K562 (cell line): ENCODE measurements around the gene GRIK3. TPM values are rescaled to one million over a fixed set of nuclear protein-coding genes. Genes with fewer than 3 reads are reported as not detected.

Experiments
- DMBX1 ChIP-seq: fragments of 250-450 bp; sonication (Bioruptor Pico); IDR thresholded peaks from 2 replicates; pipeline ENCODE4 v1.8.0; 2022; ENCODE audit warnings: inconsistent platforms, mild to moderate bottlenecking, moderate library complexity, borderline replicate concordance
- EP400 ChIP-seq: fragments of 450-650 bp; IDR thresholded peaks from 2 replicates; pipeline ENCODE4 v1.6.1; 2017; ENCODE audit warnings: antibody characterized with exemption, mild to moderate bottlenecking, moderate library complexity
- GTF2E2 ChIP-seq: fragments of 200-800 bp; sonication (Bioruptor generic); IDR thresholded peaks from 2 replicates; pipeline ENCODE4 v1.6.1; 2016; ENCODE audit warnings: missing genetic modification characterization, missing compliant biosample characterization
- MIER1 ChIP-seq: fragments of 450-650 bp; IDR thresholded peaks from 2 replicates; pipeline ENCODE4 v1.6.1; 2016; ENCODE audit warnings: antibody characterized with exemption, mild to moderate bottlenecking, low read depth
- POLR2A ChIP-seq: fragments of 450-650 bp; conservative IDR thresholded peaks from 2 replicates; pipeline ENCODE4 v1.6.1; 2016
- RBM14 ChIP-seq: fragments of 200-400 bp; formaldehyde crosslinking; IDR thresholded peaks from 2 replicates; pipeline ENCODE4 v1.6.1; 2018; ENCODE audit warnings: low read depth, mild to moderate bottlenecking, low read length, moderate library complexity, borderline replicate concordance; ENCODE audit not compliant: insufficient read depth
- RBM17 ChIP-seq: fragments of 200-400 bp; formaldehyde crosslinking; IDR thresholded peaks from 2 replicates; pipeline ENCODE4 v1.6.1; 2017; ENCODE audit warnings: low read depth, mild to moderate bottlenecking, low read length, borderline replicate concordance
- SPI1 ChIP-seq: IDR thresholded peaks from 2 replicates; pipeline ENCODE4 v1.6.1; 2011; ENCODE audit warnings: low read depth, low read length, control low read depth, borderline replicate concordance
- TBL1XR1 ChIP-seq, 2 experiments: IDR thresholded peaks; 2 replicates each; pipeline ENCODE4 v1.6.1; 2012; ENCODE audit warnings: improper control_type of control experiment in 2 of 2, low read length in 2 of 2, mild to moderate bottlenecking in 1 of 2
- U2AF2 ChIP-seq: fragments of 200-400 bp; formaldehyde crosslinking; optimal IDR thresholded peaks from 2 replicates; pipeline ENCODE3; 2017; ENCODE audit warnings: low read depth, mild to moderate bottlenecking, low read length
- ZNF561 ChIP-seq: fragments of 450-650 bp; formaldehyde crosslinking; conservative IDR thresholded peaks from 2 replicates; pipeline ENCODE4 v1.4.0; 2020; ENCODE audit warnings: mild to moderate bottlenecking, moderate library complexity
- ZNF695 ChIP-seq: fragments of 450-650 bp; formaldehyde crosslinking; IDR thresholded peaks from 2 replicates; pipeline ENCODE4 v1.4.0; 2020; ENCODE audit warnings: mild to moderate bottlenecking, moderate library complexity
- polyA plus RNA-seq, 8 experiments: library from polyadenylated mRNA; depleted of rRNA in 4 of 8; stranded (reverse) in 5 of 8; unstranded in 3 of 8; fragments of >200 nt; fragmentation: Nextera tagmentation in 2 of 8; fragmentation: Illumina TruSeq in 1 of 8; extraction: Ambion mirVana in 2 of 8; extraction: Trizol in 1 of 8; gene quantifications; 2 replicates each; pipeline versions ENCODE4 v1.2.1 to v1.2.3, GENCODE V29; 2011 to 2014; ENCODE audit warnings: inconsistent platforms in 1 of 8, missing spikeins in 1 of 8
- total RNA-seq, 7 experiments: library from RNA; depleted of rRNA in 6 of 7; stranded (reverse); fragments of >200 nt in 6 of 7; fragmentation: Illumina TruSeq in 2 of 7; extraction: Trizol in 2 of 7; gene quantifications; 2 replicates each; pipeline versions ENCODE4 v1.2.1 to v1.2.3, GENCODE V29; 2011 to 2021; ENCODE audit warnings: low replicate concordance in 1 of 7
- TF ChIP-seq, protein P1 (sequence below): fragments of 450-650 bp; IDR thresholded peaks from 2 replicates; pipeline ENCODE4 v1.6.1; 2014; ENCODE audit warnings: low read depth, mild to moderate bottlenecking, moderate library complexity, borderline replicate concordance

GRIK3 gene
- total and polyA plus RNA-seq, 9 of the 15 experiments (the other 6 are each of a cell fraction or from before 2014, with no cell fraction given) = not detected

DNA sequence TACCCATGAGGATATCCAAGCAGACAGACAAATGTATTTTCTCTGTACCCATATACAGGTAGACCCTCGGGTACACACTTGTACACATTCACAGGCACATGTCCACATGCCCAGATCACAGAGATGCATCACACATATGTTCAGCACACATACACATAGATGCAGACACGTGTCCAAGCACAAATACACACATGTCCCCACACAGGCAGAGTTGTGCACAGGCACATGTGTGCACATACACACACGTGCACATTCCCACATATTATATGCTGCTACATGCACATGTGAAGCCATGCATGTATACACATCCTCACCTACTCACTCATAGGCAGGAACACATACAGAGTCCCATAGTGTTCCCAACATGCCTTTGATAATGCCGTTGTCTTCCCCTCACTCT, 219.5 kb downstream of the GRIK3 start (continued):
- TF ChIP-seq SPI1 (no peak), MIER1 (no peak), ZNF695 (no peak), DMBX1 (CRISPR knock-in tag) (no peak), TBL1XR1 (IDR thresholded peaks at IDR 0.05; ENCODE audit: low read length in 2 of 2) (no peak), EP400 (no peak), GTF2E2 (tag) (no peak), RBM17 (no peak), POLR2A (no peak), U2AF2 (no peak), RBM14 (no peak), ZNF561 (CRISPR knock-in tag) (no peak)
- TF ChIP-seq, protein P1, sequence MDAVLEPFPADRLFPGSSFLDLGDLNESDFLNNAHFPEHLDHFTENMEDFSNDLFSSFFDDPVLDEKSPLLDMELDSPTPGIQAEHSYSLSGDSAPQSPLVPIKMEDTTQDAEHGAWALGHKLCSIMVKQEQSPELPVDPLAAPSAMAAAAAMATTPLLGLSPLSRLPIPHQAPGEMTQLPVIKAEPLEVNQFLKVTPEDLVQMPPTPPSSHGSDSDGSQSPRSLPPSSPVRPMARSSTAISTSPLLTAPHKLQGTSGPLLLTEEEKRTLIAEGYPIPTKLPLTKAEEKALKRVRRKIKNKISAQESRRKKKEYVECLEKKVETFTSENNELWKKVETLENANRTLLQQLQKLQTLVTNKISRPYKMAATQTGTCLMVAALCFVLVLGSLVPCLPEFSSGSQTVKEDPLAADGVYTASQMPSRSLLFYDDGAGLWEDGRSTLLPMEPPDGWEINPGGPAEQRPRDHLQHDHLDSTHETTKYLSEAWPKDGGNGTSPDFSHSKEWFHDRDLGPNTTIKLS = no peak
